ENCODE measurements around the gene TOR2A. TPM values are rescaled to one million over a fixed set of nuclear protein-coding genes. Genes with fewer than 3 reads are reported as not detected.

TOR2A gene
- total and polyA plus RNA-seq, 2 experiments from 2014 or later = 16.8 to 28.8 TPM

DNA sequence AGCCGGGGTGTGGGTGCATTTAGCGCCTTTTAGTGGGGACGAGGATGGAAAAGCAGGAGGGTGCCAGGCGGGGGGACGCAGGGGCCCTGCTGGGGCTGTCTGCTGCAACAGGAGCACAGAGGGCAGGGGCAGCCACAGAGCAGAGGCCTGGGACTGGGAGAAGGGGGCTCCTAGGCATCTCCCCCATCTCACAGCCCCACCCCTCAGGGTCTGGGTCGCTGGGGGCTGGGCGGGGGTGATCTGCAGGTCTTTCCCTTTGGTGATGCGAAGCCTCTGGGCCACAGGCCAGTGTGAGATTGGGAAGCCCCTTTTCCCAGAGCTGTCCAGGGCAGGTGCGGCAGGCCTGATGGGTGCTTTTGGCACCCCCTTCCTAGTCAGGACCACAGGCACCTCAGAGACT is 4.8 kb downstream of the TOR2A start:
- H3K4me2 ChIP-seq = no peak overlapping the region
- H4K20me1 ChIP-seq (ENCODE audit: insufficient read depth, poor library complexity, severe bottlenecking) = no peaks in the 10 kb centered on the region
- no peak for DNase-seq (ENCODE audit: low spot score)
- no peak overlapping the region for H3K4me3 ChIP-seq
- no peaks in the 10 kb centered on the region for H3K9me2 ChIP-seq (replicated peaks; ENCODE audit: insufficient read depth)
- no peaks in the 10 kb centered on the region for H3K27me3 ChIP-seq
- TF ChIP-seq EZH2 (IDR thresholded peaks at IDR 0.05; ENCODE audit: borderline replicate concordance) = no peak
- no peak overlapping the region for H3K27ac ChIP-seq
- no peaks in the 10 kb centered on the region for H3K36me3 ChIP-seq (replicated peaks; ENCODE audit: insufficient read depth, low read depth)
- no peaks in the 10 kb centered on the region for H3K9me3 ChIP-seq (ENCODE audit: low read depth)
- H3K4me1 ChIP-seq (ENCODE audit: insufficient read depth) = peaks cover 4% of the 10 kb centered on the region
- no peak overlapping the region for H2AFZ ChIP-seq
- H3K79me2 ChIP-seq = peaks cover 5% of the 10 kb centered on the region
- WGBS (ENCODE audit: low lambda C conversion rate, missing lambda C conversion rate) = 93% methylated on average over 9 of the region's 9 CpGs

DNA sequence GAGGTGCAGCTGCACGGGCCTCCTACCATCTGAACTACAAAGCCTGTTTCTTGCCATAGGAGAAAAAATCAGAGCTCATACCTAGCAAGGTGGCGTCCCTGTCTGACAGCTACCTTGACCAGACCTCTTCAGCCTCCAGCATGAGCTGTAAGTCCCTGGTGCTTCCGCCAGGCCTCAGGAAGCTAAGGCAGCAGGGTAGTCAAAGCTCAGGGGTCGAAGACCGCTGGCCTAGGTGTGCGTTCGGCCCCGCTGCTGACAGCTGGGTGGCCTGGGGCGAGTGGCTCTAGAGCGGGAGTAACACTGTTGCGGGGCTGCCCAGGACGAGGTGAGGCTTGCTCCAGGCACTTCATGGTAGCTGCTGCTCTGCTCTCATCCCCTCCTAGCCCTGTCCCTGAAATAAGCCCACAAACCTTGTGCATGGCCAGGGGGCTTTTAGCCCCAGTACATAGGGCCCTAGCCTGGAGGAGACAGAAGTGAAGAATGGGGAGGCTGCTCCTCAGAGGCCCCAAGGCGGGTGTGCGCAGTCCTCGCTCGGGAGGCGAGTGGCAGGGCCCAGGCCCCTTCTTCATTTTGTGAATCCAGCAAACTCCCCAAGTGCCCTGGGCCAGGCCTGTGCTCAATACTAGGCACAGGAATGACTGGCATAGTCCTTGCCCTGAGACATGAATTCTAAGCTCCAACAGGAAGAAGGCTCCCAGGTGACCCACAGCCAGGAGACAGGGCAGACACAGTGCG is 5.4 kb downstream of the TOR2A start:
- no peaks in the 10 kb centered on the region for H3K27me3 ChIP-seq
- 90% methylated on average over 18 of the region's 18 CpGs for WGBS (ENCODE audit: low lambda C conversion rate, missing lambda C conversion rate)
- H3K27ac ChIP-seq = no peak overlapping the region
- H3K9me3 ChIP-seq (ENCODE audit: low read depth) = no peaks in the 10 kb centered on the region
- TF ChIP-seq EZH2 (IDR thresholded peaks at IDR 0.05; ENCODE audit: borderline replicate concordance) = no peak
- TF ChIP-seq, protein P1, sequence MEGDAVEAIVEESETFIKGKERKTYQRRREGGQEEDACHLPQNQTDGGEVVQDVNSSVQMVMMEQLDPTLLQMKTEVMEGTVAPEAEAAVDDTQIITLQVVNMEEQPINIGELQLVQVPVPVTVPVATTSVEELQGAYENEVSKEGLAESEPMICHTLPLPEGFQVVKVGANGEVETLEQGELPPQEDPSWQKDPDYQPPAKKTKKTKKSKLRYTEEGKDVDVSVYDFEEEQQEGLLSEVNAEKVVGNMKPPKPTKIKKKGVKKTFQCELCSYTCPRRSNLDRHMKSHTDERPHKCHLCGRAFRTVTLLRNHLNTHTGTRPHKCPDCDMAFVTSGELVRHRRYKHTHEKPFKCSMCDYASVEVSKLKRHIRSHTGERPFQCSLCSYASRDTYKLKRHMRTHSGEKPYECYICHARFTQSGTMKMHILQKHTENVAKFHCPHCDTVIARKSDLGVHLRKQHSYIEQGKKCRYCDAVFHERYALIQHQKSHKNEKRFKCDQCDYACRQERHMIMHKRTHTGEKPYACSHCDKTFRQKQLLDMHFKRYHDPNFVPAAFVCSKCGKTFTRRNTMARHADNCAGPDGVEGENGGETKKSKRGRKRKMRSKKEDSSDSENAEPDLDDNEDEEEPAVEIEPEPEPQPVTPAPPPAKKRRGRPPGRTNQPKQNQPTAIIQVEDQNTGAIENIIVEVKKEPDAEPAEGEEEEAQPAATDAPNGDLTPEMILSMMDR (IDR thresholded peaks at IDR 0.05; ENCODE audit: poor library complexity) = no peak
- no peak for TF ChIP-seq EZH2phosphoT487 (IDR thresholded peaks at IDR 0.05; ENCODE audit: low read depth, severe bottlenecking, unreplicated experiment)
- no peak overlapping the region for H2AFZ ChIP-seq
- H3K4me2 ChIP-seq = no peak overlapping the region
- H3K36me3 ChIP-seq (replicated peaks; ENCODE audit: insufficient read depth, low read depth) = no peaks in the 10 kb centered on the region
- peaks cover 5% of the 10 kb centered on the region for H3K79me2 ChIP-seq
- H4K20me1 ChIP-seq (ENCODE audit: insufficient read depth, poor library complexity, severe bottlenecking) = no peaks in the 10 kb centered on the region
- H3K4me3 ChIP-seq = no peak overlapping the region
- DNase-seq (ENCODE audit: low spot score) = no peak
- peaks cover 4% of the 10 kb centered on the region for H3K4me1 ChIP-seq (ENCODE audit: insufficient read depth)
- no peaks in the 10 kb centered on the region for H3K9me2 ChIP-seq (replicated peaks; ENCODE audit: insufficient read depth)

DNA sequence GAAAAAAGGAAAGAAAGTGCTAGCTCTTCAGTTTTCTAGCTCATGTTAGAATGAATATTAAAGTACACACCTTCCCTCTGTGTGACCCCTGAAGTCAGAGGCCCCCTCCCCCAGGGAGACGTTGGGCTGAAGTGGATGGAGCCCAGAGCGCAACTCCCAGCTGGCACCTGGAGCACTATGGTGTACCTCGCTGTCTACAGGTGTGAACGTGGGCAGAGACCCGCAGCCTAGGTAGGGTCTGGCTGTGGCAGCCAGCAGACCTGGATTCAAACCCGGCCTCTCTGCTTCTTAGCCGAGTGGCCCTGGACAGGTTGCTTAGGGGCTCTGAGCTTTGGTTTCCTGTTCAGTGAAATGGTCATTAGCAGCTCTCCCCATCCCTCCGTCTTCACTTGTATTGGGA is 6.3 kb downstream of the TOR2A start:
- H3K9me2 ChIP-seq (replicated peaks; ENCODE audit: insufficient read depth) = no peaks in the 10 kb centered on the region
- H3K4me1 ChIP-seq (ENCODE audit: insufficient read depth) = no peaks in the 10 kb centered on the region
- H2AFZ ChIP-seq = no peak overlapping the region
- WGBS (ENCODE audit: low lambda C conversion rate, missing lambda C conversion rate) = 90% methylated on average over 8 of the region's 8 CpGs
- no peaks in the 10 kb centered on the region for H3K27me3 ChIP-seq
- no peak overlapping the region for H3K4me2 ChIP-seq
- H3K27ac ChIP-seq = no peak overlapping the region
- no peaks in the 10 kb centered on the region for H3K9me3 ChIP-seq (ENCODE audit: low read depth)
- no peak for TF ChIP-seq EZH2 (IDR thresholded peaks at IDR 0.05; ENCODE audit: borderline replicate concordance)
- TF ChIP-seq, protein P1 (IDR thresholded peaks at IDR 0.05; ENCODE audit: poor library complexity) = no peak
- TF ChIP-seq EZH2phosphoT487 (IDR thresholded peaks at IDR 0.05; ENCODE audit: low read depth, severe bottlenecking, unreplicated experiment) = no peak
- peaks cover 2% of the 10 kb centered on the region for H3K79me2 ChIP-seq
- no peaks in the 10 kb centered on the region for H3K36me3 ChIP-seq (replicated peaks; ENCODE audit: insufficient read depth, low read depth)
- no peak overlapping the region for H3K4me3 ChIP-seq
- DNase-seq (ENCODE audit: low spot score) = no peak
- H4K20me1 ChIP-seq (ENCODE audit: insufficient read depth, poor library complexity, severe bottlenecking) = no peaks in the 10 kb centered on the region

DNA sequence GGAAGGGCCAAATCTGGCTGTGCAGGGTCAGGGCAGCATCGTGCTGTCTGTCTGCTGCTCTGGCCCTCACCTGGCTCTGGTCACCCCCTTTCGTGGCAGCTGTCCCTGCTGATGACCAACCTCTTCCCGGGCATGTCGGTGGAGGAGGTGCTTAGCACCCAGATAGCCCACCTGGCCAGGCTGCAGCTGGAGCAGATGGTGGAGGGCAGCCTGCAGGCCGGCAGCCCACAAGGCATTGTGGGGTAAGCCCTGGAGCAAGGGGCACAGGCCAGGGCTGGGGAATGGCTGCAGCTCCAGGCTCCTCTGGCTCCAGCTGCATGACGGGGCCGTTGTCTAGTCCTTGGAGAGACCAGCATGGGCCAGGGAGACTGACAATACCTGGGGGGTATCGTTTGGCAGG is 8.2 kb downstream of the TOR2A start:
- Histone ChIP-seq H3K9me2 (replicated peaks; ENCODE audit: insufficient read depth) (no peaks in the 10 kb centered on the region), H2AFZ (no peak overlapping the region), H3K27me3 (no peaks in the 10 kb centered on the region), H3K4me2 (no peak overlapping the region), H3K4me1 (ENCODE audit: insufficient read depth) (no peaks in the 10 kb centered on the region), H3K36me3 (replicated peaks; ENCODE audit: insufficient read depth, low read depth) (no peaks in the 10 kb centered on the region), H3K27ac (no peak overlapping the region), H3K79me2 (no peaks in the 10 kb centered on the region), H3K4me3 (no peak overlapping the region), H4K20me1 (ENCODE audit: insufficient read depth, poor library complexity, severe bottlenecking) (no peaks in the 10 kb centered on the region), H3K9me3 (ENCODE audit: low read depth) (no peaks in the 10 kb centered on the region)
- DNase-seq (ENCODE audit: low spot score) = no peak
- WGBS (ENCODE audit: low lambda C conversion rate, missing lambda C conversion rate) = 80% methylated on average over 8 of the region's 8 CpGs
- TF ChIP-seq EZH2phosphoT487 (IDR thresholded peaks at IDR 0.05; ENCODE audit: low read depth, severe bottlenecking, unreplicated experiment) (no peak), EZH2 (IDR thresholded peaks at IDR 0.05; ENCODE audit: borderline replicate concordance) (no peak)
- TF ChIP-seq, protein P1 (IDR thresholded peaks at IDR 0.05; ENCODE audit: poor library complexity) = no peak

Data from hepatocyte (in vitro differentiated cells).